Neural progenitor cell (in vitro differentiated cells): ENCODE data around the gene TNFRSF1B. TPM values are rescaled to one million over a fixed set of nuclear protein-coding genes. Genes with fewer than 3 reads are reported as not detected.

Experiments
- DNase-seq: peaks from one replicate; pipeline ENCODE4 v3.0.0-alpha.2; 2016; ENCODE audit warnings: low spot score
- H2AFZ ChIP-seq: fragments of 200-600 bp; sonication (generic); replicated peaks from 2 replicates; pipeline ENCODE4 v1.6.1; 2016; ENCODE audit warnings: antibody characterized with exemption
- H3F3A ChIP-seq: fragments of 200-600 bp; sonication (generic); 2 replicates; pipeline ENCODE4 v1.6.1; 2016; ENCODE audit warnings: antibody characterized with exemption, low read depth
- H3K27ac ChIP-seq: fragments of 200-600 bp; sonication (generic); 2 replicates; pipeline ENCODE4 v1.5.1; 2016; ENCODE audit warnings: mild to moderate bottlenecking
- H3K27me3 ChIP-seq: fragments of 200-600 bp; sonication (generic); 2 replicates; pipeline ENCODE4 v1.6.1; 2016; ENCODE audit warnings: mild to moderate bottlenecking, moderate library complexity
- H3K36me3 ChIP-seq: fragments of 200-600 bp; sonication (generic); 2 replicates; pipeline ENCODE4 v1.5.1; 2016
- H3K4me1 ChIP-seq: fragments of 200-600 bp; sonication (generic); 2 replicates; pipeline ENCODE4 v1.6.1; 2016; ENCODE audit warnings: mixed run types
- H3K4me2 ChIP-seq: fragments of 200-600 bp; sonication (generic); 2 replicates; pipeline ENCODE4 v1.6.1; 2016
- H3K4me3 ChIP-seq: fragments of 200-600 bp; sonication (generic); 2 replicates; pipeline ENCODE4 v1.5.1; 2016
- H3K79me2 ChIP-seq: fragments of 200-600 bp; sonication (generic); 2 replicates; pipeline ENCODE4 v1.6.1; 2016; ENCODE audit warnings: low read depth
- H3K9ac ChIP-seq: fragments of 200-600 bp; sonication (generic); 2 replicates; pipeline ENCODE4 v1.6.1; 2016
- H3K9me3 ChIP-seq: fragments of 200-600 bp; sonication (generic); 2 replicates; pipeline ENCODE4 v1.5.1; 2016; ENCODE audit warnings: low read depth
- H4K20me1 ChIP-seq: fragments of 200-600 bp; sonication (generic); 2 replicates; pipeline ENCODE4 v1.6.1; 2016; ENCODE audit warnings: low read depth
- H3K27ac Mint-ChIP-seq: 3 replicates; pipeline ENCODE4 v1.8.0; 2021; ENCODE audit warnings: mixed read lengths
- H3K27me3 Mint-ChIP-seq: 2 replicates; pipeline ENCODE4 v1.8.0; 2022; ENCODE audit warnings: low read depth, mild to moderate bottlenecking, inconsistent platforms, moderate library complexity, mixed read lengths; ENCODE audit not compliant: insufficient read depth
- H3K36me3 Mint-ChIP-seq: 3 replicates; pipeline ENCODE4 v1.8.0; 2021; ENCODE audit warnings: mixed read lengths
- H3K4me1 Mint-ChIP-seq: 3 replicates; pipeline ENCODE4 v1.8.0; 2021; ENCODE audit warnings: mixed read lengths
- H3K4me3 Mint-ChIP-seq: 3 replicates; pipeline ENCODE4 v1.8.0; 2021; ENCODE audit warnings: mild to moderate bottlenecking, moderate library complexity, mixed read lengths
- H3K9me3 Mint-ChIP-seq: 3 replicates; pipeline ENCODE4 v1.8.0; 2020; ENCODE audit warnings: mixed read lengths
- EZH2 ChIP-seq: fragments of 200-600 bp; sonication (generic); IDR thresholded peaks from 2 replicates; pipeline ENCODE4 v1.6.1; 2017; ENCODE audit warnings: antibody characterized with exemption, mild to moderate bottlenecking, moderate library complexity
- EZH2phosphoT487 ChIP-seq: fragments of 200-600 bp; sonication (generic); IDR thresholded peaks from 2 replicates; pipeline ENCODE4 v1.6.1; 2017; ENCODE audit warnings: antibody characterized with exemption
- total RNA-seq: library from RNA; depleted of rRNA; stranded (reverse); fragments of >200 nt; gene quantifications from 2 replicates; pipeline ENCODE4 v1.2.3, GENCODE V29; 2015; ENCODE audit warnings: low replicate concordance
- TF ChIP-seq, protein P1 (sequence below): fragments of 200-600 bp; sonication (generic); IDR thresholded peaks from 2 replicates; pipeline ENCODE4 v1.5.1; 2017; ENCODE audit warnings: antibody characterized with exemption, mild to moderate bottlenecking

TNFRSF1B gene
- total RNA-seq, 1 donor from 2014 or later: 0.04 TPM

DNA sequence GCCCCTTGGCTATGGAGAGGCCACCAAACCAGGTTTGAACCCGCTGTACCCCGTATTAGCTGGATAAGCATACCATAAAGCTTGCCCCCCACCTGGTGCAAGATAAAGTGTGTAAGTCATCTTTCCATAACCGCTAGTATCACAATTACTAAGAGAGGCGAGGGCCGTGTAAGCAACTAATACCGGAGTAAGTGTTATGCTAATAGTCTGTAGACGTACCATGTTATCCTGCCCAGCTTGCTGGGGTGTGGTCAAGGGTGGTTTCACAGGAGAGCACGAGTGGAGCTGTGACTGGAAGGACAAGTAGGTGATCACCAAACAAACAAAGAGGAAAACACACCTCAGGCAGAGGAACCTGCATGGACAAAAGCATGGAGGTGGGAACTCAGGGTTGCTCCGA is 3.6 kb upstream of the TNFRSF1B start:
- Histone ChIP-seq H3K4me2 (no peak overlapping the region), H3K9me3 (no peaks in the 10 kb centered on the region), H3K27ac (no peak overlapping the region), H3K4me3 (no peak overlapping the region), H3K27me3 (peaks cover 33% of the 10 kb centered on the region), H3K4me1 (peaks cover 8% of the 10 kb centered on the region), H4K20me1 (no peaks in the 10 kb centered on the region), H3K36me3 (no peaks in the 10 kb centered on the region), H3F3A (peaks cover 5% of the 10 kb centered on the region), H3K79me2 (no peaks in the 10 kb centered on the region), H3K9ac (no peak overlapping the region), H2AFZ (no peak overlapping the region)
- TF ChIP-seq, protein P1, sequence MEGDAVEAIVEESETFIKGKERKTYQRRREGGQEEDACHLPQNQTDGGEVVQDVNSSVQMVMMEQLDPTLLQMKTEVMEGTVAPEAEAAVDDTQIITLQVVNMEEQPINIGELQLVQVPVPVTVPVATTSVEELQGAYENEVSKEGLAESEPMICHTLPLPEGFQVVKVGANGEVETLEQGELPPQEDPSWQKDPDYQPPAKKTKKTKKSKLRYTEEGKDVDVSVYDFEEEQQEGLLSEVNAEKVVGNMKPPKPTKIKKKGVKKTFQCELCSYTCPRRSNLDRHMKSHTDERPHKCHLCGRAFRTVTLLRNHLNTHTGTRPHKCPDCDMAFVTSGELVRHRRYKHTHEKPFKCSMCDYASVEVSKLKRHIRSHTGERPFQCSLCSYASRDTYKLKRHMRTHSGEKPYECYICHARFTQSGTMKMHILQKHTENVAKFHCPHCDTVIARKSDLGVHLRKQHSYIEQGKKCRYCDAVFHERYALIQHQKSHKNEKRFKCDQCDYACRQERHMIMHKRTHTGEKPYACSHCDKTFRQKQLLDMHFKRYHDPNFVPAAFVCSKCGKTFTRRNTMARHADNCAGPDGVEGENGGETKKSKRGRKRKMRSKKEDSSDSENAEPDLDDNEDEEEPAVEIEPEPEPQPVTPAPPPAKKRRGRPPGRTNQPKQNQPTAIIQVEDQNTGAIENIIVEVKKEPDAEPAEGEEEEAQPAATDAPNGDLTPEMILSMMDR: no peak
- TF ChIP-seq EZH2: no peak
- TF ChIP-seq EZH2phosphoT487: no peak
- DNase-seq: no peak
- Mint-ChIP-seq H3K27ac (no peak overlapping the region), H3K4me3 (no peak overlapping the region), H3K36me3 (peaks cover 1% of the 10 kb centered on the region), H3K27me3 (peaks cover 19% of the 10 kb centered on the region), H3K9me3 (no peaks in the 10 kb centered on the region), H3K4me1 (peaks cover 31% of the 10 kb centered on the region)

GRCh38 chr1:12164210-12164609 is 2.6 kb upstream of the TNFRSF1B start:
- Histone ChIP-seq H3K9ac (no peak overlapping the region), H3K27me3 (peaks cover 43% of the 10 kb centered on the region), H2AFZ (no peak overlapping the region), H4K20me1 (no peaks in the 10 kb centered on the region), H3F3A (no peaks in the 10 kb centered on the region), H3K4me1 (no peaks in the 10 kb centered on the region), H3K4me3 (no peak overlapping the region), H3K36me3 (no peaks in the 10 kb centered on the region), H3K4me2 (no peak overlapping the region), H3K79me2 (no peaks in the 10 kb centered on the region), H3K27ac (no peak overlapping the region), H3K9me3 (no peaks in the 10 kb centered on the region)
- Mint-ChIP-seq H3K27me3 (peaks cover 15% of the 10 kb centered on the region), H3K4me3 (no peak overlapping the region), H3K4me1 (peaks cover 29% of the 10 kb centered on the region), H3K36me3 (peaks cover 1% of the 10 kb centered on the region), H3K27ac (no peak overlapping the region), H3K9me3 (no peaks in the 10 kb centered on the region)
- TF ChIP-seq EZH2: no peak
- TF ChIP-seq, protein P1: no peak
- no peak for TF ChIP-seq EZH2phosphoT487
- DNase-seq: no peak

DNA sequence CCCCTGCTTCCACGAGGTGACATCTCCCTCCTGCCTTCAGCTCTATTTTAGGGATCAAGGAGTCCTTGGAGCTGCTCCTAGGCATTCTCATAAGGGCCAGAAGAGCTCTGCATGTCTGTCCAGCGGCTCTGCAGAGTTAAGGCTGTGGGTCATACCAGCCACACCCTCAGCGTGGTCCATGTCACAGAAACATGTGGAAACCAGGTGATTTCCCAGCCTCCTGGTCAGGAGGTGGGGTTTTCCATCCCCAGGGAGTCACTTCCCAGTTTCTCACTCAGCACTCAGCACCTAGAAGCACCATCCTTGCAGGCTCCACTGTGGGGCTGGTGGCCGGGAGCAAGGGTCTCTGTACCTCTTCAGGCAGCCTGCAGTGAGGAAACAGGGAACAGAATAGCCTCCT is 1.4 kb upstream of the TNFRSF1B start:
- H3K4me3 Mint-ChIP-seq: no peak overlapping the region
- Histone ChIP-seq H3F3A (no peaks in the 10 kb centered on the region), H3K4me3 (no peak overlapping the region), H3K27ac (no peak overlapping the region), H3K4me2 (no peak overlapping the region), H3K9ac (no peak overlapping the region), H3K36me3 (no peaks in the 10 kb centered on the region), H4K20me1 (no peaks in the 10 kb centered on the region), H2AFZ (no peak overlapping the region), H3K27me3 (peaks cover 46% of the 10 kb centered on the region), H3K79me2 (no peaks in the 10 kb centered on the region), H3K4me1 (no peaks in the 10 kb centered on the region), H3K9me3 (no peaks in the 10 kb centered on the region)
- H3K36me3 Mint-ChIP-seq: peaks cover 1% of the 10 kb centered on the region
- peaks cover 16% of the 10 kb centered on the region for H3K27me3 Mint-ChIP-seq
- DNase-seq: no peak
- H3K4me1 Mint-ChIP-seq: peaks cover 29% of the 10 kb centered on the region
- H3K9me3 Mint-ChIP-seq: no peaks in the 10 kb centered on the region
- no peak overlapping the region for H3K27ac Mint-ChIP-seq
- TF ChIP-seq EZH2phosphoT487 (no peak), EZH2 (no peak)
- TF ChIP-seq, protein P1: no peak
